Cardiac fibroblast (primary cell): ENCODE data around the gene GPBP1.
A peak's percentile ranks its signal among the peaks of the same experiment; 100 is the strongest.
"Not testable (repeated sequence)": the region's sequence is repeated elsewhere in the genome, so short reads cannot be mapped to it uniquely, and the experiment has no call there.

Experiments
- DNase-seq, 2 donors: peaks; one replicate each; pipeline versions ENCODE4 v3.0.0 to v3.0.0-alpha.2; 2010; ENCODE audit warnings: low read depth in 2 of 2
- H3K4me3 ChIP-seq, 2 donors: replicated peaks in 1 of 2; 1 replicate in 1 of 2; 2 replicates in 1 of 2; pipeline ENCODE4 v1.5.1; 2011; ENCODE audit warnings: low read depth in 2 of 2, low read length in 2 of 2, mild to moderate bottlenecking in 2 of 2, moderate library complexity in 1 of 2
- TF ChIP-seq, protein P1 (sequence below): IDR thresholded peaks from one replicate; pipeline ENCODE4 v1.5.1; 2011; ENCODE audit warnings: low read depth, mild to moderate bottlenecking, low read length, inconsistent platforms

GPBP1 gene

GRCh38 chr5:57177479-57178156 is 3.8 kb downstream of the GPBP1 start:
- peak overlapping the region in 1 of 2 donors; percentile 98 for H3K4me3 ChIP-seq
- TF ChIP-seq, protein P1, sequence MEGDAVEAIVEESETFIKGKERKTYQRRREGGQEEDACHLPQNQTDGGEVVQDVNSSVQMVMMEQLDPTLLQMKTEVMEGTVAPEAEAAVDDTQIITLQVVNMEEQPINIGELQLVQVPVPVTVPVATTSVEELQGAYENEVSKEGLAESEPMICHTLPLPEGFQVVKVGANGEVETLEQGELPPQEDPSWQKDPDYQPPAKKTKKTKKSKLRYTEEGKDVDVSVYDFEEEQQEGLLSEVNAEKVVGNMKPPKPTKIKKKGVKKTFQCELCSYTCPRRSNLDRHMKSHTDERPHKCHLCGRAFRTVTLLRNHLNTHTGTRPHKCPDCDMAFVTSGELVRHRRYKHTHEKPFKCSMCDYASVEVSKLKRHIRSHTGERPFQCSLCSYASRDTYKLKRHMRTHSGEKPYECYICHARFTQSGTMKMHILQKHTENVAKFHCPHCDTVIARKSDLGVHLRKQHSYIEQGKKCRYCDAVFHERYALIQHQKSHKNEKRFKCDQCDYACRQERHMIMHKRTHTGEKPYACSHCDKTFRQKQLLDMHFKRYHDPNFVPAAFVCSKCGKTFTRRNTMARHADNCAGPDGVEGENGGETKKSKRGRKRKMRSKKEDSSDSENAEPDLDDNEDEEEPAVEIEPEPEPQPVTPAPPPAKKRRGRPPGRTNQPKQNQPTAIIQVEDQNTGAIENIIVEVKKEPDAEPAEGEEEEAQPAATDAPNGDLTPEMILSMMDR = no peak
- DNase-seq = no peak

DNA sequence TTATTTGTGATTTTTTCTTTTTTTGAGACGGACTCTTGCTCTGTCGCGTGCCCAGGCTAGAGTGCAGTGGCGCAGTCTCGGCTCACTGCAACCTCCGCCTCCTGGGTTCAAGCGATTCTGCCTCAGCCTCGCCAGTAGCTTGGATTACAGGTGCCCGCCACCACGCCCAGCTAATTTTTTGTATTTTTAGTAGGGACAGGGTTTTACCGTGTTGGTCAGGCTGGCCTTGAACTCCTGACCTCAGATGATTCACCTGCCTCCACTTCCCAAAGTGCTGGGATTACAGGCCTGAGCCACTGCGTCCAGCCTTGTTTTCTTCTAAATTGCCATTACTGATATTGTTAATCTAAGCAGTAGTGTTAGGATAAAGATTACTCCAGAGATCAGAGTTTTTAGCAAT is 4.4 kb downstream of the GPBP1 start:
- not testable (repeated sequence) for DNase-seq
- peak overlapping the region; percentile 6 to 28 for H3K4me3 ChIP-seq

GRCh38 chr5:57179262-57180200 is 5.7 kb downstream of the GPBP1 start:
- DNase-seq = no peak
- TF ChIP-seq, protein P1 = no peak
- peak overlapping the region in 1 of 2 donors; percentile 1 for H3K4me3 ChIP-seq

DNA sequence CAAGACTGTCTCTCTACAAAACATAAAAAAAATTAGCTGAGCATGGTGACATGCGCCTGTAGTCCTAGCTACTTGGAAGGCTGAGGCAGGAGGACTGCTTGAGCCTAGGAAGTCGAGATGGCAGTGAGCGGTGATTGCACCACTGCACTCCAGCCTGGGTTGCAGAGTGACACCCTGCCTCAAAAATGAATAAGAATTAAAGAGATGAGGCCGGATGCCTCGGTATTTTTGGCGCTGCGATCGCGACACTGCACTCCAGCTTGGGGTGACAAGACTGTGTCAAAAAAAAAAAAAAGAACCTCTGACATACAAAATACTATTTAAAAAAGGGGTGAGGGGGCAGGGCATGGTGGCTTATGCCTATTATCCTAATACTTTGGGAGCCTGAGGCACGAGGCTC is 7.3 kb downstream of the GPBP1 start:
- TF ChIP-seq, protein P1 = no peak
- no peak overlapping the region for H3K4me3 ChIP-seq
- DNase-seq = no peak

DNA sequence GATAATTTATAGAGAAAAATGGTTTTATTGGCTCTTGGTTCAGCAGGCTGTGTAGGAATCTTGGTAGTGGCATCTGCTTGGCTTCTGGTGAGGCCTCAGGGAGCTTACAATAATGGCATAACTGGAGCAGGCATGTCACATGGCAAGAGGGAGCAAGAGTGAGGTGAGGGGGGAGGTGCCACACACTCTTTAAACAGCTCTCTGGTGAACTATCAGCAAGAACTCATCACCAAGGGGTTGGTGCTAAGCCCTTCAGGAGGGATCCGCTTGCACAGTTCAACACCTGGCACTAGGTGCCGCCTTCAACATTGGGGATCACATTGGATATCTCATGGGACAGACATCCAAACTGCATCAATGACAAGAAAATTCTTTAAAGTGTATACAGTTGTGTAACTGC is 10.5 kb downstream of the GPBP1 start:
- no peak for DNase-seq
- TF ChIP-seq, protein P1 = no peak
- H3K4me3 ChIP-seq = no peak overlapping the region

- no peak overlapping the region for H3K4me3 ChIP-seq
- TF ChIP-seq, protein P1 = no peak
- DNase-seq = no peak
Measured at GRCh38 chr5:57185313-57185712, 11.5 kb downstream of the GPBP1 start.

DNA sequence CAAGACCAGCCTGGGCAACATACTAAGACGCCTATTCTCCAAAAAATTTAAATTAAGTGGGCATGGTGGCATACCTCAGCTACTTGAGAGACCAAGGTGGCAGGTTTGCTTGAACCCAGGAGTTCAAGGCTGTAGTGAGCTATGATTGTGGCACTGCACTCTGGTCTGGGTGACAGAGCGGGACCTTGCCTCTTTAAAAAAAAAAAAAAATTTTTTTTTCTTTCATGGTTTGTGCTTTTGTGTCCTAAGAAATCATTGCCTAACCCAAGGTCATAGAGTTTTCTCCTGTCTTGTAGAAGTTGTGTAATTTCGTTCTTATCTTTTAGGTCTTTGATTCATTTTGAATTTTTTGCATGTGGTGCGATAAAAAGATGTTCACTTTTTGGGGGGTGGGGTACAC is 12.3 kb downstream of the GPBP1 start:
- TF ChIP-seq, protein P1 = no peak
- no peak overlapping the region for H3K4me3 ChIP-seq
- no peak for DNase-seq

- not testable (repeated sequence) for H3K4me3 ChIP-seq, DNase-seq
Measured at GRCh38 chr5:57187977-57188376, 14.1 kb downstream of the GPBP1 start.
